IMR-90 (cell line): ENCODE data around the gene HOXB6. TPM values are rescaled to one million over a fixed set of nuclear protein-coding genes. Genes with fewer than 3 reads are reported as not detected.

Source experiments
- ATAC-seq: fragments of 200-7000 bp; cut with Tn5 transposase; 2 replicates; pipeline ENCODE4 v1.9.1; 2020; ENCODE audit warnings: low read depth, mild to moderate bottlenecking, moderate library complexity
- BruUV-seq: library from RNA; stranded (reverse); fragments of 400-500 nt; replicated peaks from 2 replicates; lab custom pipeline; 2021; lab: Mats Ljungman, UMichigan
- CTCF ChIA-PET: fragments of 300-600 bp; formaldehyde crosslinking; extraction: SDS; loops from one replicate; lab custom pipeline; 2021; ENCODE audit warnings: antibody characterized with exemption; lab: Yijun Ruan, JAX
- POLR2A ChIA-PET: fragments of 300-600 bp; sonication (Branson Sonifier 250); formaldehyde crosslinking; loops from one replicate; lab custom pipeline; 2022; ENCODE audit warnings: antibody characterized with exemption; ENCODE audit not compliant: unreplicated experiment; lab: Charles Lee
- DNase-seq: peaks from one replicate; pipeline ENCODE4 v3.0.0; 2013
- H2AFZ ChIP-seq: replicated peaks from 2 replicates; pipeline ENCODE3; 2013; ENCODE audit warnings: low read length, mild to moderate bottlenecking; ENCODE audit not compliant: poor library complexity
- H2AK5ac ChIP-seq: 2 replicates; pipeline ENCODE4 v1.6.1; 2013; ENCODE audit warnings: low read depth, low read length, inconsistent platforms
- H2AK9ac ChIP-seq: replicated peaks from 2 replicates; pipeline ENCODE3; 2013; ENCODE audit warnings: mild to moderate bottlenecking, low read depth, low read length, moderate library complexity; ENCODE audit not compliant: poor library complexity
- H2BK120ac ChIP-seq: 2 replicates; pipeline ENCODE4 v1.6.1; 2013; ENCODE audit warnings: low read depth, low read length, inconsistent platforms
- H2BK15ac ChIP-seq: 3 replicates; pipeline ENCODE4 v1.6.1; 2013; ENCODE audit warnings: low read depth, low read length, inconsistent platforms
- H2BK20ac ChIP-seq: 2 replicates; pipeline ENCODE4 v1.6.1; 2013; ENCODE audit warnings: low read depth, mild to moderate bottlenecking, inconsistent platforms, low read length, moderate library complexity
- H2BK5ac ChIP-seq: 2 replicates; pipeline ENCODE4 v1.6.1; 2013; ENCODE audit warnings: mild to moderate bottlenecking, low read depth, low read length, inconsistent platforms; ENCODE audit not compliant: poor library complexity, severe bottlenecking
- H3K14ac ChIP-seq: replicated peaks from 2 replicates; pipeline ENCODE4 v1.6.1; 2013; ENCODE audit warnings: low read depth, low read length, inconsistent platforms
- H3K18ac ChIP-seq: 2 replicates; pipeline ENCODE4 v1.6.1; 2013; ENCODE audit warnings: low read depth, low read length, control low read depth
- H3K23ac ChIP-seq: 2 replicates; pipeline ENCODE4 v1.6.1; 2013; ENCODE audit warnings: low read depth, low read length, inconsistent platforms
- H3K27ac ChIP-seq: 2 replicates; pipeline ENCODE4 v1.5.1; 2013; ENCODE audit warnings: mild to moderate bottlenecking, control low read depth, low read length; ENCODE audit not compliant: insufficient read depth
- H3K27me3 ChIP-seq: 2 replicates; pipeline ENCODE4 v1.6.1; 2013; ENCODE audit warnings: low read length; ENCODE audit not compliant: control insufficient read depth, insufficient read depth
- H3K36me3 ChIP-seq: 2 replicates; pipeline ENCODE4 v1.6.1; 2013; ENCODE audit warnings: low read length, mixed read lengths; ENCODE audit not compliant: control insufficient read depth, insufficient read depth
- H3K4ac ChIP-seq: 2 replicates; pipeline ENCODE4 v1.6.1; 2013; ENCODE audit warnings: low read depth, low read length, inconsistent platforms
- H3K4me1 ChIP-seq: 2 replicates; pipeline ENCODE4 v1.6.1; 2013; ENCODE audit warnings: low read length, mixed read lengths; ENCODE audit not compliant: control insufficient read depth, insufficient read depth
- H3K4me2 ChIP-seq: 2 replicates; pipeline ENCODE4 v1.6.1; 2013; ENCODE audit warnings: low read depth, mild to moderate bottlenecking, control low read depth, low read length, moderate library complexity
- H3K4me3 ChIP-seq: 2 replicates; pipeline ENCODE4 v1.5.1; 2013; ENCODE audit warnings: low read depth, mild to moderate bottlenecking, control low read depth, low read length, moderate library complexity; ENCODE audit not compliant: insufficient read depth
- H3K56ac ChIP-seq: 2 replicates; pipeline ENCODE4 v1.6.1; 2013; ENCODE audit warnings: low read length, inconsistent platforms; ENCODE audit not compliant: insufficient read depth; ENCODE audit errors: extremely low read depth
- H3K79me1 ChIP-seq, 2 experiments: 2 replicates each; pipeline ENCODE4 v1.6.1; 2013; ENCODE audit warnings: low read length in 2 of 2, inconsistent platforms in 1 of 2, low read depth in 1 of 2
- H3K9ac ChIP-seq: 2 replicates; pipeline ENCODE4 v1.6.1; 2013; ENCODE audit warnings: low read depth, low read length, control low read depth
- H3K9me1 ChIP-seq: 2 replicates; pipeline ENCODE4 v1.6.1; 2013; ENCODE audit warnings: low read length, inconsistent platforms; ENCODE audit not compliant: insufficient read depth
- H3K9me3 ChIP-seq: 2 replicates; pipeline ENCODE4 v1.6.1; 2013; ENCODE audit warnings: low read length; ENCODE audit not compliant: control insufficient read depth, insufficient read depth
- H4K20me1 ChIP-seq: 2 replicates; pipeline ENCODE4 v1.6.1; 2013; ENCODE audit warnings: low read length, inconsistent platforms; ENCODE audit not compliant: insufficient read depth
- H4K5ac ChIP-seq: 2 replicates; pipeline ENCODE4 v1.6.1; 2013; ENCODE audit warnings: mild to moderate bottlenecking, low read depth, low read length, control low read depth
- H4K8ac ChIP-seq, 2 experiments: 2 replicates each; pipeline ENCODE4 v1.6.1; 2013; ENCODE audit warnings: low read depth in 2 of 2, low read length in 2 of 2, control low read depth in 1 of 2, inconsistent platforms in 1 of 2
- H4K91ac ChIP-seq: 2 replicates; pipeline ENCODE4 v1.6.1; 2013; ENCODE audit warnings: low read depth, low read length, inconsistent platforms; ENCODE audit not compliant: insufficient read depth
- BHLHE40 ChIP-seq: fragments of 150-350 bp; IDR thresholded peaks from 2 replicates; pipeline ENCODE4 v1.6.1; 2016; ENCODE audit warnings: mild to moderate bottlenecking, low read depth, low read length
- CHD1 ChIP-seq: IDR thresholded peaks from 2 replicates; pipeline ENCODE4 v1.6.1; 2012; ENCODE audit warnings: low read depth, low read length, improper control_type of control experiment
- FOS ChIP-seq: fragments of 150-350 bp; IDR thresholded peaks from 2 replicates; pipeline ENCODE4 v1.6.1; 2016; ENCODE audit warnings: low read depth, low read length
- MXI1 ChIP-seq: IDR thresholded peaks from 2 replicates; pipeline ENCODE4 v1.6.1; 2012; ENCODE audit warnings: low read depth, mild to moderate bottlenecking, low read length, moderate library complexity, borderline replicate concordance
- NFE2L2 ChIP-seq: fragments of 150-350 bp; IDR thresholded peaks from 2 replicates; pipeline ENCODE4 v1.6.1; 2016; ENCODE audit warnings: low read depth, mild to moderate bottlenecking, low read length
- POLR2A ChIP-seq: IDR thresholded peaks from 2 replicates; pipeline ENCODE4 v1.6.1; 2012; ENCODE audit warnings: mild to moderate bottlenecking, low read depth, low read length
- RAD21 ChIP-seq: IDR thresholded peaks from 2 replicates; pipeline ENCODE4 v1.6.1; 2012; ENCODE audit warnings: low read length, improper control_type of control experiment
- RCOR1 ChIP-seq: IDR thresholded peaks from 2 replicates; pipeline ENCODE4 v1.6.1; 2012; ENCODE audit warnings: mild to moderate bottlenecking, low read length, improper control_type of control experiment; ENCODE audit not compliant: insufficient replicate concordance
- RFX5 ChIP-seq: IDR thresholded peaks from 2 replicates; pipeline ENCODE4 v1.8.0; 2012; ENCODE audit warnings: low read depth, mild to moderate bottlenecking, low read length, moderate library complexity
- SMC3 ChIP-seq: fragments of 150-350 bp; IDR thresholded peaks from 2 replicates; pipeline ENCODE4 v1.6.1; 2016; ENCODE audit warnings: low read depth, mild to moderate bottlenecking, antibody characterized with exemption, low read length, moderate library complexity
- WGBS, 2 experiments: methylation state at CpG; one replicate each; pipeline versions ENCODE4 v1.1.5 to v1.1.7; 2013; ENCODE audit warnings: missing lambda C conversion rate in 2 of 2; ENCODE audit not compliant: insufficient read length in 1 of 2; ENCODE audit errors: extremely low coverage in 2 of 2; 5-methylcytosine and 5-hydroxymethylcytosine counted together
- dilution Hi-C: fragments of 300-500 bp; cut with HindIII; formaldehyde crosslinking; loops from one replicate; pipeline ENCODE4 v1.14.3; 2018; ENCODE audit warnings: low sequenced_read_pairs; ENCODE audit not compliant: unreplicated experiment
- in situ Hi-C: fragments of 300-500 bp; cut with MboI; formaldehyde crosslinking; loops from 3 replicates; pipeline ENCODE4 v1.14.3; 2019; ENCODE audit warnings: low sequenced_read_pairs, inconsistent platforms, mixed read lengths
- intact Hi-C: fragments of 100-400 bp; cut with micrococcal nuclease; formaldehyde crosslinking; loops from 2 replicates; pipeline ENCODE4 v1.10.0; 2022
- polyA plus RNA-seq, 3 experiments: library from polyadenylated mRNA; depleted of rRNA; stranded (reverse); fragments of >200 nt; gene quantifications; 2 replicates each; pipeline ENCODE4 v1.2.3, GENCODE V29; 2012; ENCODE audit warnings: low replicate concordance in 1 of 3
- total RNA-seq: library from RNA; depleted of rRNA; stranded (reverse); fragments of >200 nt; gene quantifications from 2 replicates; pipeline ENCODE4 v1.2.3, GENCODE V29; 2012
- TF ChIP-seq, protein P1 (sequence below): fragments of 150-350 bp; IDR thresholded peaks from 2 replicates; pipeline ENCODE4 v1.6.1; 2016; ENCODE audit warnings: low read depth, mild to moderate bottlenecking, low read length, moderate library complexity, borderline replicate concordance
- TF ChIP-seq, protein P2 (sequence below): conservative IDR thresholded peaks from 2 replicates; pipeline ENCODE4 v1.5.1; 2012; ENCODE audit warnings: mild to moderate bottlenecking, low read depth, low read length, improper control_type of control experiment

Gene HOXB6
- total and polyA plus RNA-seq, 2 of the 4 experiments (the other 2 are of a cell fraction), result 11.1 to 42.2 TPM

DNA sequence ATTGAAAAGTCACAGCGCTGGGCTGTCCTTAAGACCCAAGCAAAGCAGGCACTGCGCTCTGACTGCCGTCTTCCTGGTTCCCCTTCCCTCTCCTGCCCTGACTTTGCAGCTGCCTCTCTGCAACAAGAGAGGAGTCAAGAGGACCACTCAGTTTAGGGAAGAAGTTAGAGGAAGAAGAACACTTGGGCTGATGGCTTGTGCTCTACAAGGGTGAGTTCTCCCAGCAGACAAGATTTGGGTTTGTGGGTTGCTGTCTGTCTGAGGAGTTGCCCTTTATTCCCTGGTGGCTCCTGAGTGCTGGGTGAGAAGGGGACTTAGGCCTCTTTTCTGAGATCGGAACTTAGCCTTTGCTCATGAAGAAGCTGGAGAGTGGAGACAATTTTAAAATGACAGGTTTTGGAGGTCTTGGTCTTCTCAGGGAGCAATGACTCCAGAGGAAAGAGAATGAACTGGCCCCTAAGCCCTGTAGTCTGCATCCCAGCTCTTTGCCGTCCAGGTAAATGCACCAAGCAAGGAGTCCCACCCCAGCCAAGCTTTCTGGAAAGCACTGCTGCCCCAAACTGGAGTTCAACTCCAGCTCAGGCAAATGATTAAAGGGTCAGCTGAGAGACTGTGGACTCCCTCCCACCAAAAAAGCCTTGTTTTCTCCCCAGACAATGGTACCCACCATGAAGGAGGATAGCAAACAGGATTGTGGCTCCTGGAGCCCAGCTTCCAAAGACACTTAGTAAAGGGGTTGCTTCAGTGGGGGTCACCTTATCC is 24.0 kb upstream of the HOXB6 start (continued):
- no peak for TF ChIP-seq RFX5

DNA sequence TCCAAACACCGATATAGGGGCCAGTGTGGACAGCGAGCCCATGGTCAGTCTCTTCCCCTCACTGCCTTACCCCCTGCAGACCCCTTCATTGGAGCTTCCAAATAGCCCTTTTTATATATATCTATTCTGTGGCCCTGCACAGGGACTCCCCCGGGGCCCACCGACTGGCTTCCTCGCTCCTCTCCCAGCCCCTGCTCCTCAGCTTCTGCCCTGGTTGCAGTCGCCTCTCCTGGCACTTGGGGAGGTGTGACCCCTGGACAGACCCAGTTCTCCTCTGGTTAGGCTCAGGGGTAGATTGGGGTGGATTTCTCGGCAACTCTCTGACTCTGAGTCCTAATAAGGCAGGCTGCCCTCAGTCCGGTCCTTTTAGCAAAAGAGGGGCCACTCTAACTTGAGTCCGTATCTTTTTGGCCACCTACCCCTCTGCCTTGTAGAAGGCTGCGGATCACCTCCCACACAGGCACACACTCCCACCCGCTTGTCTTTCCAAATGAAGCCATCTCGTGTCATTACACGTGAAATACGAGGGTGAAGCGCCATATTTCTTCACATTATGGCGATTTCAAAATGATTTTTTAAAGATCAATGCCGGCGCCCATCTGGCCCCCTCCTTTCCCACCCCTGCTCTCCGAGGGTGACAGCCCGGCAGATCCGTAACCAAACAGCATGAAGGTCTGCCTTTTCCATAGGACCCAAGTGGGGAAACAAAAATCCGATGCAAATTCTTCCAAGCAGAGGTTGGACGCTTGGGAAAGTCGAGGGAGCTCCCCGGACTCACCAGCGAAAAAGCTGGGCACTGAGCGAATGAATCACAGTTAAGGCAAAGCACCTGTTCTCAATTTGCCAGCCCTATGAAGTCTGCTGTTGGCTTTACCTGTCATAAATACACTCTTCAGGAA is 23.1 kb upstream of the HOXB6 start:
- POLR2A ChIA-PET, result no interaction called here
- H2BK20ac ChIP-seq, result no peak overlapping the region
- no peak overlapping the region for H3K23ac ChIP-seq
- H2BK5ac ChIP-seq, result no peak overlapping the region
- CTCF ChIA-PET, result interaction anchor here (1.3 kb wide), 1 partner anchor 9 kb away, joined by 4 read pairs; no protein-coding TSS in a partner anchor
- peaks cover 12% of the 10 kb centered on the region; the same call in 1 of the 2 replicates for H4K20me1 ChIP-seq
- H4K5ac ChIP-seq, result no peak overlapping the region
- no peak overlapping the region for H3K14ac ChIP-seq
- in situ Hi-C loops (loop anchor here (10.0 kb wide), 1 partner anchor 463 kb away; no protein-coding TSS in a partner anchor), intact Hi-C loops (no loop called here), dilution Hi-C loops (no loop called here)
- H3K9me1 ChIP-seq, result no peaks in the 10 kb centered on the region; the same call in 1 of the 2 replicates
- H4K91ac ChIP-seq, result no peak overlapping the region
- H3K27ac ChIP-seq, result no peak overlapping the region
- H2BK15ac ChIP-seq, result no peak overlapping the region
- peaks cover 98% of the 10 kb centered on the region for H3K27me3 ChIP-seq
- H3K9ac ChIP-seq, result no peak overlapping the region
- no peak overlapping the region for H2BK120ac ChIP-seq
- no peak overlapping the region for H3K18ac ChIP-seq
- H3K56ac ChIP-seq, result no peak overlapping the region
- no peaks in the 10 kb centered on the region; the same call in 1 of the 2 replicates for H3K4me1 ChIP-seq
- H4K8ac ChIP-seq, result no peak overlapping the region
- no peak overlapping the region for H3K4me3 ChIP-seq
- no peak for ATAC-seq
- no peak overlapping the region for H3K4me2 ChIP-seq
- DNase-seq, result no peak
- H3K79me1 ChIP-seq, result no peaks in the 10 kb centered on the region
- H3K36me3 ChIP-seq, result no peaks in the 10 kb centered on the region
- peaks cover 36% of the 10 kb centered on the region for H3K9me3 ChIP-seq
- no peak overlapping the region for H2AK9ac ChIP-seq
- H3K4ac ChIP-seq, result no peak overlapping the region
- WGBS, 2 experiments, result 15% methylated on average over 12 of the region's 27 CpGs; no CpG with 5 or more reads in 1 of the 2 experiments
- TF ChIP-seq, protein P1, sequence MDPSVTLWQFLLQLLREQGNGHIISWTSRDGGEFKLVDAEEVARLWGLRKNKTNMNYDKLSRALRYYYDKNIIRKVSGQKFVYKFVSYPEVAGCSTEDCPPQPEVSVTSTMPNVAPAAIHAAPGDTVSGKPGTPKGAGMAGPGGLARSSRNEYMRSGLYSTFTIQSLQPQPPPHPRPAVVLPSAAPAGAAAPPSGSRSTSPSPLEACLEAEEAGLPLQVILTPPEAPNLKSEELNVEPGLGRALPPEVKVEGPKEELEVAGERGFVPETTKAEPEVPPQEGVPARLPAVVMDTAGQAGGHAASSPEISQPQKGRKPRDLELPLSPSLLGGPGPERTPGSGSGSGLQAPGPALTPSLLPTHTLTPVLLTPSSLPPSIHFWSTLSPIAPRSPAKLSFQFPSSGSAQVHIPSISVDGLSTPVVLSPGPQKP, result no peak
- TF ChIP-seq, protein P2, sequence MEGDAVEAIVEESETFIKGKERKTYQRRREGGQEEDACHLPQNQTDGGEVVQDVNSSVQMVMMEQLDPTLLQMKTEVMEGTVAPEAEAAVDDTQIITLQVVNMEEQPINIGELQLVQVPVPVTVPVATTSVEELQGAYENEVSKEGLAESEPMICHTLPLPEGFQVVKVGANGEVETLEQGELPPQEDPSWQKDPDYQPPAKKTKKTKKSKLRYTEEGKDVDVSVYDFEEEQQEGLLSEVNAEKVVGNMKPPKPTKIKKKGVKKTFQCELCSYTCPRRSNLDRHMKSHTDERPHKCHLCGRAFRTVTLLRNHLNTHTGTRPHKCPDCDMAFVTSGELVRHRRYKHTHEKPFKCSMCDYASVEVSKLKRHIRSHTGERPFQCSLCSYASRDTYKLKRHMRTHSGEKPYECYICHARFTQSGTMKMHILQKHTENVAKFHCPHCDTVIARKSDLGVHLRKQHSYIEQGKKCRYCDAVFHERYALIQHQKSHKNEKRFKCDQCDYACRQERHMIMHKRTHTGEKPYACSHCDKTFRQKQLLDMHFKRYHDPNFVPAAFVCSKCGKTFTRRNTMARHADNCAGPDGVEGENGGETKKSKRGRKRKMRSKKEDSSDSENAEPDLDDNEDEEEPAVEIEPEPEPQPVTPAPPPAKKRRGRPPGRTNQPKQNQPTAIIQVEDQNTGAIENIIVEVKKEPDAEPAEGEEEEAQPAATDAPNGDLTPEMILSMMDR, result no peak
- TF ChIP-seq MXI1 (no peak), NFE2L2 (no peak), SMC3 (no peak), BHLHE40 (no peak), POLR2A (no peak), RFX5 (no peak), RAD21 (no peak), RCOR1 (no peak), CHD1 (no peak), FOS (no peak)
- H2AK5ac ChIP-seq, result no peak overlapping the region
- no peak overlapping the region for H2AFZ ChIP-seq
- BruUV-seq, result no TSS peak
